Panc1 (cell line): ENCODE results near the gene SUPT5H. TPM values are rescaled to one million over a fixed set of nuclear protein-coding genes. Genes with fewer than 3 reads are reported as not detected.

Experiments used
- ATAC-seq: fragments of 200-7000 bp; cut with Tn5 transposase; 2 replicates; pipeline ENCODE4 v1.9.1; 2020; ENCODE audit warnings: mild to moderate bottlenecking, moderate library complexity
- BruUV-seq: library from RNA; stranded (reverse); fragments of 400-500 nt; replicated peaks from 2 replicates; lab custom pipeline; 2021; lab: Mats Ljungman, UMichigan
- CTCF ChIA-PET: fragments of 300-600 bp; sonication (Branson Sonifier 250); formaldehyde crosslinking; loops from one replicate; lab custom pipeline; 2022; ENCODE audit warnings: antibody characterized with exemption; lab: Charles Lee
- POLR2A ChIA-PET: fragments of 300-600 bp; sonication (Branson Sonifier 250); formaldehyde crosslinking; loops from one replicate; lab custom pipeline; 2022; ENCODE audit warnings: antibody characterized with exemption; lab: Charles Lee
- DNase-seq: peaks from one replicate; pipeline ENCODE4 v3.0.0-alpha.2; 2010; ENCODE audit warnings: low read depth, low spot score
- H3K27ac ChIP-seq: 2 replicates; pipeline ENCODE4 v1.5.1; 2011; ENCODE audit warnings: mild to moderate bottlenecking, low read length, inconsistent platforms
- H3K27me3 ChIP-seq: fragments of 200-500 bp; sonication (Bioruptor generic); 2 replicates; pipeline ENCODE4 v1.6.0; 2014; ENCODE audit warnings: low read length, inconsistent platforms; ENCODE audit not compliant: control insufficient read depth, insufficient read depth
- H3K36me3 ChIP-seq: fragments of 200-500 bp; sonication (Bioruptor generic); 2 replicates; pipeline ENCODE4 v1.5.1; 2014; ENCODE audit warnings: inconsistent platforms, mild to moderate bottlenecking, low read length, moderate library complexity; ENCODE audit not compliant: control insufficient read depth, insufficient read depth
- H3K4me1 ChIP-seq: 2 replicates; pipeline ENCODE4 v1.5.1; 2011; ENCODE audit warnings: inconsistent platforms, mild to moderate bottlenecking, low read length, moderate library complexity; ENCODE audit not compliant: control insufficient read depth, insufficient read depth
- H3K4me3 ChIP-seq, 2 experiments: 2 replicates each; pipeline ENCODE4 v1.5.1; 2011 to 2012; ENCODE audit warnings: low read depth in 2 of 2, low read length in 2 of 2, mild to moderate bottlenecking in 2 of 2, inconsistent platforms in 1 of 2, moderate library complexity in 1 of 2
- H3K9me3 ChIP-seq: fragments of 200-500 bp; sonication (Bioruptor generic); 2 replicates; pipeline ENCODE4 v1.5.1; 2014; ENCODE audit warnings: low read depth, mild to moderate bottlenecking, inconsistent platforms, low read length, moderate library complexity; ENCODE audit not compliant: control insufficient read depth, insufficient read depth
- POLR2AphosphoS5 ChIP-seq: IDR thresholded peaks from 2 replicates; pipeline ENCODE4 v1.6.1; 2012; ENCODE audit warnings: mild to moderate bottlenecking, low read depth, low read length, moderate library complexity
- SIN3A ChIP-seq: IDR thresholded peaks from 2 replicates; pipeline ENCODE4 v1.6.1; 2012; ENCODE audit warnings: low read depth, mild to moderate bottlenecking, low read length, moderate library complexity, borderline replicate concordance; ENCODE audit not compliant: insufficient read depth
- TCF7L2 ChIP-seq: IDR thresholded peaks from 2 replicates; pipeline ENCODE4 v1.6.1; 2011; ENCODE audit warnings: mild to moderate bottlenecking, low read depth, low read length, inconsistent platforms
- in situ Hi-C: cut with HindIII; loops from 2 replicates; pipeline ENCODE4 v1.10.0; 2016; ENCODE audit warnings: low sequenced_read_pairs, low pct_unique_long_range_greater_than_20kb
- intact Hi-C: fragments of 100-400 bp; cut with micrococcal nuclease; formaldehyde crosslinking; loops from one replicate; pipeline ENCODE4 v1.10.0; 2022; ENCODE audit not compliant: unreplicated experiment
- total RNA-seq: library from RNA; stranded (reverse); gene quantifications from one replicate; pipeline ENCODE4 v1.2.1, GENCODE V29; 2021; ENCODE audit not compliant: unreplicated experiment
- TF ChIP-seq, protein P1 (sequence below): fragments of 450-650 bp; IDR thresholded peaks from 2 replicates; pipeline ENCODE4 v1.5.1; 2017; ENCODE audit warnings: mild to moderate bottlenecking
- TF ChIP-seq, protein P2 (sequence below), 2 experiments: IDR thresholded peaks; 2 replicates each; pipeline ENCODE4 v1.6.1; 2011 to 2012; ENCODE audit warnings: low read depth in 2 of 2, control low read depth in 1 of 2, low read length in 1 of 2, mild to moderate bottlenecking in 1 of 2, moderate library complexity in 1 of 2; ENCODE audit not compliant: insufficient read depth in 1 of 2

The SUPT5H gene
- total RNA-seq, 1 experiment from 2014 or later, result 1,614 TPM

DNA sequence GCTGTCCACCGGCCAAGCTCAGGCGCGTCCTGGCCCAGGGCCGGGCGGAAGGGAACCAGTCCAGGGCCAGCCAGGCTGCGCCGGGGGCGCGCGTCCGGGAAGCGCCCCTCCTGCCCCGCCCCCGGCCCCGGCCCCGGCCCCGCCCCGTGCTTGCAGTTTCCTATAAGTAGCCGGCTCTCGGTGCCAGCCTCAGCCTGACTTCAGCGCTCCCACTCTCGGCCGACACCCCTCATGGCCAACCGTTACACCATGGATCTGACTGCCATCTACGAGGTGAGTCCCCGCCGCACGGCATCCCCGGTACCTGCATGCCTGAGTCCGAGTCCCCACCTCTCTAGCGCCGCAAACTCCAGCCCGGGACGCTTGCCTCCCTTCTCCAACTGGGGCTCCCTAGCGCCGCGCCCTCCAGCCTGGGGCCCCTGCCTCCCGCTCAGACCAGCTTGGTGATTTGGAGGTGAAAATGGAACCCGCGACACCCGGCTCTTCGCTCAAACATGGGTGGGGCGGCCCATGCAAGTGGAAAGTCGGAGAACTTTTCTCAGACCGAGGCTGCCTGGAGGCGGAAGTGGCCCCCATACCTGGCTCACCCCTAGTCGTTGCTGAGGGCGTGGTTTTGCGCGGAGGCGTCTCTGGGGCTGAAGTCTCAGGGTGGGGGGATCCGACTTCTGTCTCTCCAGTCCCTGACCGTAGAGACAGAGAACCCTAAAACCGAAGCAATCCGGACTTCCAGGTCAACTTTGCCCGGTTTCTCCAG, 38.5 kb upstream of the SUPT5H start, which contains the start of gene ZFP36:
TSS of gene ZFP36 (plus strand) at position 192 of the 754 bp plus-strand sequence. CDS start at position 250, 58 bp downstream.
- peak; percentile 100 for DNase-seq
- ChIA-PET CTCF (interaction anchor here (0.6 to 4.6 kb wide), 8 partner anchors 9 to 213 kb away, joined by 3 to 144 read pairs (median 6); partner anchors contain the start of genes MED29, PAF1 and RPS16), POLR2A (interaction anchor here (0.5 to 15.7 kb wide), 27 partner anchors 9 to 773 kb away, joined by 3 to 524 read pairs (median 7); partner anchors contain the start of genes DYRK1B, MED29, PAF1 and RPS16)
- in situ Hi-C loops, result no loop called here
- Histone ChIP-seq H3K4me1 (peaks cover 76% of the 10 kb centered on the region), H3K27ac (peak within 1 kb of the TSS; percentile 92), H3K4me3 (peak within 1 kb of the TSS; percentile 42 to 55), H3K36me3 (peaks cover 7% of the 10 kb centered on the region), H3K27me3 (no peaks in the 10 kb centered on the region), H3K9me3 (no peaks in the 10 kb centered on the region)
- intact Hi-C loops, result no loop called here
- TF ChIP-seq, protein P1, sequence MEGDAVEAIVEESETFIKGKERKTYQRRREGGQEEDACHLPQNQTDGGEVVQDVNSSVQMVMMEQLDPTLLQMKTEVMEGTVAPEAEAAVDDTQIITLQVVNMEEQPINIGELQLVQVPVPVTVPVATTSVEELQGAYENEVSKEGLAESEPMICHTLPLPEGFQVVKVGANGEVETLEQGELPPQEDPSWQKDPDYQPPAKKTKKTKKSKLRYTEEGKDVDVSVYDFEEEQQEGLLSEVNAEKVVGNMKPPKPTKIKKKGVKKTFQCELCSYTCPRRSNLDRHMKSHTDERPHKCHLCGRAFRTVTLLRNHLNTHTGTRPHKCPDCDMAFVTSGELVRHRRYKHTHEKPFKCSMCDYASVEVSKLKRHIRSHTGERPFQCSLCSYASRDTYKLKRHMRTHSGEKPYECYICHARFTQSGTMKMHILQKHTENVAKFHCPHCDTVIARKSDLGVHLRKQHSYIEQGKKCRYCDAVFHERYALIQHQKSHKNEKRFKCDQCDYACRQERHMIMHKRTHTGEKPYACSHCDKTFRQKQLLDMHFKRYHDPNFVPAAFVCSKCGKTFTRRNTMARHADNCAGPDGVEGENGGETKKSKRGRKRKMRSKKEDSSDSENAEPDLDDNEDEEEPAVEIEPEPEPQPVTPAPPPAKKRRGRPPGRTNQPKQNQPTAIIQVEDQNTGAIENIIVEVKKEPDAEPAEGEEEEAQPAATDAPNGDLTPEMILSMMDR, result no peak
- no peak for TF ChIP-seq POLR2AphosphoS5
- TF ChIP-seq TCF7L2, result no peak
- TF ChIP-seq SIN3A, result no peak
- TF ChIP-seq, protein P2, sequence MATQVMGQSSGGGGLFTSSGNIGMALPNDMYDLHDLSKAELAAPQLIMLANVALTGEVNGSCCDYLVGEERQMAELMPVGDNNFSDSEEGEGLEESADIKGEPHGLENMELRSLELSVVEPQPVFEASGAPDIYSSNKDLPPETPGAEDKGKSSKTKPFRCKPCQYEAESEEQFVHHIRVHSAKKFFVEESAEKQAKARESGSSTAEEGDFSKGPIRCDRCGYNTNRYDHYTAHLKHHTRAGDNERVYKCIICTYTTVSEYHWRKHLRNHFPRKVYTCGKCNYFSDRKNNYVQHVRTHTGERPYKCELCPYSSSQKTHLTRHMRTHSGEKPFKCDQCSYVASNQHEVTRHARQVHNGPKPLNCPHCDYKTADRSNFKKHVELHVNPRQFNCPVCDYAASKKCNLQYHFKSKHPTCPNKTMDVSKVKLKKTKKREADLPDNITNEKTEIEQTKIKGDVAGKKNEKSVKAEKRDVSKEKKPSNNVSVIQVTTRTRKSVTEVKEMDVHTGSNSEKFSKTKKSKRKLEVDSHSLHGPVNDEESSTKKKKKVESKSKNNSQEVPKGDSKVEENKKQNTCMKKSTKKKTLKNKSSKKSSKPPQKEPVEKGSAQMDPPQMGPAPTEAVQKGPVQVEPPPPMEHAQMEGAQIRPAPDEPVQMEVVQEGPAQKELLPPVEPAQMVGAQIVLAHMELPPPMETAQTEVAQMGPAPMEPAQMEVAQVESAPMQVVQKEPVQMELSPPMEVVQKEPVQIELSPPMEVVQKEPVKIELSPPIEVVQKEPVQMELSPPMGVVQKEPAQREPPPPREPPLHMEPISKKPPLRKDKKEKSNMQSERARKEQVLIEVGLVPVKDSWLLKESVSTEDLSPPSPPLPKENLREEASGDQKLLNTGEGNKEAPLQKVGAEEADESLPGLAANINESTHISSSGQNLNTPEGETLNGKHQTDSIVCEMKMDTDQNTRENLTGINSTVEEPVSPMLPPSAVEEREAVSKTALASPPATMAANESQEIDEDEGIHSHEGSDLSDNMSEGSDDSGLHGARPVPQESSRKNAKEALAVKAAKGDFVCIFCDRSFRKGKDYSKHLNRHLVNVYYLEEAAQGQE (IDR thresholded peaks at IDR 0.05; ENCODE audit: insufficient read depth in 1 of 2, low read depth in 2 of 2, low read length in 1 of 2), result no peak
- BruUV-seq, result no TSS peak
- ATAC-seq, result peak; percentile 37

DNA sequence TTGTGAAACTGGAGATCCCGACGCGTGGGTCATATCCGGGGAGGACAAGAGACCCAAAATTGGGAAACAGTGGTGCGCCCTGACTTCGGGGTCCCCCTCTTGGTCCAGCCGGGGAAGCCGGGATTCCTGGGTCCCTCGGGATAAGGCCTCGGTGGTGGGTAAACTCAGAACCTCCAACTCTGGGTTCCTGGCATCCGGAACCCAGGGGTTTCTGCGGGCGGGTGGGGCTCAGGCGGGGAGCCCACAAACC, 38.0 kb upstream of the SUPT5H start:
- H3K36me3 ChIP-seq, result peaks cover 7% of the 10 kb centered on the region
- H3K27ac ChIP-seq, result peak overlapping the region; percentile 92
- intact Hi-C loops (no loop called here), in situ Hi-C loops (no loop called here)
- TF ChIP-seq TCF7L2 (no peak), SIN3A (no peak), POLR2AphosphoS5 (no peak)
- TF ChIP-seq, protein P1, result no peak
- TF ChIP-seq, protein P2 (IDR thresholded peaks at IDR 0.05; ENCODE audit: insufficient read depth in 1 of 2, low read depth in 2 of 2, low read length in 1 of 2), result no peak
- DNase-seq (no peak), ATAC-seq (no peak)
- H3K4me1 ChIP-seq, result peaks cover 72% of the 10 kb centered on the region
- ChIA-PET POLR2A (interaction anchor here (0.6 to 15.7 kb wide), 16 partner anchors 9 to 666 kb away, joined by 3 to 524 read pairs (median 8); partner anchors contain the start of genes MED29, PAF1, RPS16 and SAMD4B), CTCF (interaction anchor here (0.6 to 4.6 kb wide), 6 partner anchors 10 to 37 kb away, joined by 5 to 144 read pairs (median 8); partner anchors contain the start of genes MED29, PAF1 and RPS16)
- no TSS peak for BruUV-seq
- H3K27me3 ChIP-seq, result no peaks in the 10 kb centered on the region
- H3K9me3 ChIP-seq, result no peaks in the 10 kb centered on the region
- H3K4me3 ChIP-seq, result peak overlapping the region; percentile 42 to 55
